ENCODE results near the gene ASB13.

The ASB13 gene

GRCh38 chr10:5616046-5616445, 50.3 kb downstream of the ASB13 start:
- TF ChIP-seq, protein P1, sequence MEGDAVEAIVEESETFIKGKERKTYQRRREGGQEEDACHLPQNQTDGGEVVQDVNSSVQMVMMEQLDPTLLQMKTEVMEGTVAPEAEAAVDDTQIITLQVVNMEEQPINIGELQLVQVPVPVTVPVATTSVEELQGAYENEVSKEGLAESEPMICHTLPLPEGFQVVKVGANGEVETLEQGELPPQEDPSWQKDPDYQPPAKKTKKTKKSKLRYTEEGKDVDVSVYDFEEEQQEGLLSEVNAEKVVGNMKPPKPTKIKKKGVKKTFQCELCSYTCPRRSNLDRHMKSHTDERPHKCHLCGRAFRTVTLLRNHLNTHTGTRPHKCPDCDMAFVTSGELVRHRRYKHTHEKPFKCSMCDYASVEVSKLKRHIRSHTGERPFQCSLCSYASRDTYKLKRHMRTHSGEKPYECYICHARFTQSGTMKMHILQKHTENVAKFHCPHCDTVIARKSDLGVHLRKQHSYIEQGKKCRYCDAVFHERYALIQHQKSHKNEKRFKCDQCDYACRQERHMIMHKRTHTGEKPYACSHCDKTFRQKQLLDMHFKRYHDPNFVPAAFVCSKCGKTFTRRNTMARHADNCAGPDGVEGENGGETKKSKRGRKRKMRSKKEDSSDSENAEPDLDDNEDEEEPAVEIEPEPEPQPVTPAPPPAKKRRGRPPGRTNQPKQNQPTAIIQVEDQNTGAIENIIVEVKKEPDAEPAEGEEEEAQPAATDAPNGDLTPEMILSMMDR (conservative IDR thresholded peaks at IDR 0.05): no peak
- H3K27ac ChIP-seq: peak overlapping the region; percentile 64

DNA sequence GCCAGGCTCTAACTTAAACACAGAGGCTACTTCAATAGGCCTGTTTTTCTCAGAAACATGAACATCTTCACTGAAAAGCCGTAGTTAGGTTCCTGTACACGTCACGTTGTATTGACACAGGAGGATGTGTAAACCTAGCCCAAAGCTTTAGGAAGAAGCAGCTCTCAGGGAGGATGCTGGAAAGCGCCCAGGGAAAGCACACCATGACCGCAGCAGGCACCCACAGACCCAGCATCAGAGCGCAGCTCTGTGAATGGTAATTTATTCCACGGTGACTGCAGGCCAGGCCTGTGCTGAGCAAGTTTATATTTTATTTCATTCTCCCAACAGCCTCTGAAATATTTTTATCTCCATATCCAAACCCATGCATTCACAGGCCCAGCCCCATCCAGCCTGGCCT, 51.1 kb downstream of the ASB13 start:
- TF ChIP-seq, protein P1 (conservative IDR thresholded peaks at IDR 0.05): no peak

GRCh38 chr10:5614155-5614721, 52.2 kb downstream of the ASB13 start:
- TF ChIP-seq, protein P1 (conservative IDR thresholded peaks at IDR 0.05): no peak
- peak overlapping the region; percentile 64 for H3K27ac ChIP-seq

More for the DNA sequence above, 51.1 kb downstream of the ASB13 start:
- H3K27ac ChIP-seq: peak overlapping the region; percentile 64

DNA sequence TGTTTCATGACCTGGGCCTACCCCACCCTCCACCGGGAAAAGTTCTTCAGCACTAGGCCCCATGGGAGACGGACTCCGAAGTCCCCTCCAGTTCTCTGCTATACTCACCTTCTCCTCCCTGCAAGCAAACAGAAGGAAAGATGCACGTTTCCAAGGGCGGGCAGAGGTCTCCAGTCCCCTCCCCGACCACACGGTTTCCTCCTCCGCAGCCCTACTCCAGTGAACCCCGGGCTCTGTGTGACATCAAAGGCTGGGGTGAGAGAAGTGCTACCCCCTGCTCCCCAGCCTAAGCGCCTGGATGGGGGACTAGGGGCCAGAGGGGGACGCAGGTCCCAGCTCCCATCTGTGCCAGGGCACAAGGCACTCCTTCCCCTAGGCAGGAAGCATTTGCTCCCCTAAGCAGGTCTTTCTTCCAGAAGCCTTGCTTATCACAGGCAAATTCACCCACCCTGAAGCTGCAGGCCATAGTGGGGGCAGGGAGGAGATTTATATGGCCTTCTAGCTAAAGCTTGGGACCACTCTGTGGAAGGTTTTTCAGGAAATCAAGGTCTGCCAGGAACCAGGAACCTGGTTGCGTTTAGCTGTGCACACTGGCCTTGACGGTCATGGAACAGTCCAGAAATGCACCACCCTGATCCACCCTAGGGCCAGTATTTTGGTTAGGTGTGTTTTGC, 52.8 kb downstream of the ASB13 start:
- H3K27ac ChIP-seq: peak overlapping the region; percentile 64; the same call in 1 of the 2 replicates
- TF ChIP-seq, protein P1 (conservative IDR thresholded peaks at IDR 0.05): no peak

DNA sequence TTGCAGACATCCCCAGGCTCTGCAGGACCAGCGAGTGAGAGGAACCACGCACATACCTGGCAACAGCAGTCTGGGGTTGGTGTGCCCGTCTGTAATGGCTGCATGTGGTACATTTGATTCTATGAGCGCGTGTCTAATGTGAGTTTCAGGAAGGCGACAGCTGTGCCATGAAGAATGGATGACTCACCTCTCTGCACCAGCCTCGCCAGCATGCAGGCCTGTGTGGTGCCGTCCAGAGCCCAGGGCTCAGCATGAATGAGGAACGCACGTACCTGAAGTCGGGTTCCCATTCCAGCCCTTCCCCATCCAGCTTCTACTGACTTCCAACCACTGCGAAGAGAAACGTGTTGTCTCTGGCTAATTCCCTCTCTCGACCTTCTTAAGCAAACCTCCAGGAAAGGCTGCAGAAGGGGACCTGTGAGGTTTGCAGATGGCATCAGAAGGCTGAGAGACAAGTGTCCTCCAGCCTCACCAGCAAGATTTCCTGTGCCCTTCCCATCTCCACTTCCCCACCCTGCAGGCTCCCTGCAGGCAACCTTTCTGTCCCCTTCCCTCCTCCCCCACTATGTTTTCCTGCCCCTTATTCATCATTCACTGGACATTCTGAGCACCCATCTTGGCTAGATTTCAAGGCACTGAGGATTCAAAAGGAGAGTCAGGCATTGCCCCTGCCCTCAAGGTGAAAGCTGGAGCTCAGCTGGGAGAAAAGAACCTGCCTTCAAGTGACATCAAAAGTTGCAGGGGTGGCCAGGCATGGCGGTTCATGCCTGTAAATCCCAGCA, 54.3 kb downstream of the ASB13 start:
- H3K27ac ChIP-seq: no peak overlapping the region; the same call in 1 of the 2 replicates
- TF ChIP-seq, protein P1 (conservative IDR thresholded peaks at IDR 0.05): no peak

DNA sequence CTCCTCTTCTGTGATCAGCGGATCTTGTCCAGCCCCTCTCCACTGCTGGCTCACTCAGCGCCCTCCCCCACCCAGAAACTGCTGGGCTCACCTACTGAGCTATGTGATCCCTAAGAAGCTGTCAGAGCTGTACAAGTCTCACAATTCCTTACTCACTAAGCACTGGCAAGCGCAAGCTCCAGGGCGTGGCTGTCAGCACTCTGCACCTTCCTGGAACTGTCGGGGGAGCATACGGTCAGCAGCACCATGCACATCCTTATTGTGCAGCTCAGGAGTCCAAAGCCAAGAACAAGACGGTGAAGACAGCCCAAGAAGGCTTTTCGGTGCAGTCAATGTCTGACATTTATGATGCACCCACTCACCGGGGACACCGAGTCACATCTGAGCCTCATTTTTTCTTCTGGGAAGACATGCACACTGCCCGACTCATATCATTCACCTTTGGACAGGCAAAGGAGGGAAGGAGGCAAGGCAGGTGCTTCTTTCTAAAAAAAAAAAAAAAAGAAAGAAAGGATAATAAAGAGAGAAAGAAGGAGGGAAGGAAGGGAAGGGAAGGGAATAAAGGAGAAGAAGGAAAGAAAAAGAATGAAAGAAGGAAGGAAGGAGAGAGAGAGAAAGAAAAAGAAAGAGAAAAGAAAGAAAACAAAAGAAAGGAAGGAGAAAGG, 56.3 kb downstream of the ASB13 start:
- peak overlapping the region; percentile 75 for H3K27ac ChIP-seq
- TF ChIP-seq, protein P1 (conservative IDR thresholded peaks at IDR 0.05): no peak

All from VCaP (cell line).